HG03460 (cell line): ENCODE measurements around the gene HHIP.

Experiments
- ATAC-seq: cut with Tn5 transposase; IDR thresholded peaks from one replicate; pipeline ENCODE4 v1.9.1; 2021; ENCODE audit not compliant: unreplicated experiment

The HHIP gene

GRCh38 chr4:144656850-144657249, 10.9 kb downstream of the HHIP start:
- ATAC-seq = no peak

- ATAC-seq = no peak
Observed at GRCh38 chr4:144658015-144658567, 12.1 kb downstream of the HHIP start.

GRCh38 chr4:144658903-144659302, 12.9 kb downstream of the HHIP start:
- ATAC-seq = no peak

GRCh38 chr4:144659447-144659846, 13.5 kb downstream of the HHIP start:
- no peak for ATAC-seq

- no peak for ATAC-seq
Observed at GRCh38 chr4:144663834-144664475, 18.0 kb downstream of the HHIP start.

GRCh38 chr4:144666539-144667175, 20.7 kb downstream of the HHIP start:
- ATAC-seq = no peak

GRCh38 chr4:144667500-144667899, 21.5 kb downstream of the HHIP start:
- ATAC-seq = no peak

GRCh38 chr4:144670776-144671175, 24.8 kb downstream of the HHIP start:
- no peak for ATAC-seq

GRCh38 chr4:144674711-144675110, 28.8 kb downstream of the HHIP start:
- no peak for ATAC-seq

GRCh38 chr4:144681806-144682205, 35.9 kb downstream of the HHIP start:
- ATAC-seq = no peak

- no peak for ATAC-seq
Observed at GRCh38 chr4:144683516-144683915, 37.6 kb downstream of the HHIP start.

GRCh38 chr4:144685911-144686310, 40.0 kb downstream of the HHIP start:
- ATAC-seq = no peak

- ATAC-seq = no peak
Observed at GRCh38 chr4:144686921-144687320, 41.0 kb downstream of the HHIP start.

- ATAC-seq = no peak
Observed at GRCh38 chr4:144687466-144687865, 41.5 kb downstream of the HHIP start.

- no peak for ATAC-seq
Observed at GRCh38 chr4:144688035-144688569, 42.1 kb downstream of the HHIP start.

- no peak for ATAC-seq
Observed at GRCh38 chr4:144689125-144689524, 43.2 kb downstream of the HHIP start.

- ATAC-seq = no peak
Observed at GRCh38 chr4:144695721-144696120, 49.8 kb downstream of the HHIP start.

- no peak for ATAC-seq
Observed at GRCh38 chr4:144696376-144696775, 50.4 kb downstream of the HHIP start.

GRCh38 chr4:144699565-144699964, 53.6 kb downstream of the HHIP start:
- ATAC-seq = no peak

GRCh38 chr4:144701683-144702233, 55.8 kb downstream of the HHIP start:
- ATAC-seq = no peak

- no peak for ATAC-seq
Observed at GRCh38 chr4:144703494-144703893, 57.5 kb downstream of the HHIP start.
